GM12878 (cell line): ENCODE data around the gene MGAT4B. TPM values are rescaled to one million over a fixed set of nuclear protein-coding genes. Genes with fewer than 3 reads are reported as not detected.

Source experiments
- ATAC-seq: fragments of 200-7000 bp; cut with Tn5 transposase; 3 replicates; pipeline ENCODE4 v1.9.1; 2020; ENCODE audit warnings: mild to moderate bottlenecking, moderate library complexity
- BruUV-seq: library from RNA; stranded (reverse); fragments of 400-500 nt; replicated peaks from 2 replicates; lab custom pipeline; 2021; lab: Mats Ljungman, UMichigan
- CTCF ChIA-PET: fragments of 300-600 bp; sonication (Branson Sonifier 250); formaldehyde crosslinking; extraction: SDS; loops from one replicate; lab custom pipeline; 2021; ENCODE audit warnings: inconsistent platforms; lab: Yijun Ruan, JAX
- POLR2A ChIA-PET: fragments of 350-600 bp; formaldehyde crosslinking; extraction: SDS; loops from one replicate; lab custom pipeline; 2021; ENCODE audit warnings: inconsistent platforms; lab: Charles Lee
- RAD21 ChIA-PET: fragments of 300-600 bp; sonication (Branson Sonifier 250); formaldehyde crosslinking; loops from one replicate; lab custom pipeline; 2023; ENCODE audit warnings: antibody characterized with exemption; ENCODE audit not compliant: unreplicated experiment; lab: Charles Lee
- SMC1A ChIA-PET: fragments of 300-600 bp; sonication (Branson Sonifier 250); formaldehyde crosslinking; loops from one replicate; lab custom pipeline; 2023; ENCODE audit not compliant: unreplicated experiment, uncharacterized antibody; lab: Charles Lee
- DNase-seq: peaks from one replicate; pipeline ENCODE4 v3.0.0-alpha.2; 2011; ENCODE audit warnings: low read depth, low spot score
- FAIRE-seq: peaks from 3 replicates; lab custom pipeline; 2011; peaks lifted over from hg19 to GRCh38; lab: Jason Lieb, UNC
- H2AFZ ChIP-seq: 2 replicates; pipeline ENCODE4 v1.6.0; 2011; ENCODE audit warnings: low read depth, low read length, control low read depth; ENCODE audit not compliant: control insufficient read depth
- H3K27ac ChIP-seq: 2 replicates; pipeline ENCODE4 v1.5.1; 2011; ENCODE audit warnings: control low read depth; ENCODE audit not compliant: control insufficient read depth, insufficient read depth
- H3K27me3 ChIP-seq, 2 experiments: replicated peaks in 1 of 2; 2 replicates each; pipeline versions ENCODE4 v1.6.0 to v1.6.1; 2011; ENCODE audit warnings: low read length in 1 of 2; ENCODE audit not compliant: control insufficient read depth in 2 of 2, insufficient read depth in 2 of 2
- H3K36me3 ChIP-seq, 2 experiments: 2 replicates each; pipeline ENCODE4 v1.5.1; 2011; ENCODE audit warnings: low read length in 1 of 2; ENCODE audit not compliant: control insufficient read depth in 2 of 2, insufficient read depth in 2 of 2
- H3K4me1 ChIP-seq: 2 replicates; pipeline ENCODE4 v1.6.1; 2011; ENCODE audit warnings: mild to moderate bottlenecking, low read length, moderate library complexity, mixed read lengths; ENCODE audit not compliant: control insufficient read depth, insufficient read depth
- H3K4me2 ChIP-seq: 2 replicates; pipeline ENCODE4 v1.6.0; 2011; ENCODE audit warnings: control low read depth; ENCODE audit not compliant: control insufficient read depth, insufficient read depth
- H3K4me3 ChIP-seq: fragments of 200-600 bp; sonication (generic); 2 replicates; pipeline ENCODE4 v1.5.1; 2016
- H3K79me2 ChIP-seq: 2 replicates; pipeline ENCODE4 v1.6.0; 2011; ENCODE audit warnings: low read length; ENCODE audit not compliant: control insufficient read depth, insufficient read depth
- H3K9ac ChIP-seq: 2 replicates; pipeline ENCODE4 v1.8.0; 2011; ENCODE audit warnings: low read length, control low read depth, mixed read lengths; ENCODE audit not compliant: control insufficient read depth, insufficient read depth
- H3K9me3 ChIP-seq: replicated peaks from 3 replicates; pipeline ENCODE4 v1.5.1; 2011; ENCODE audit warnings: mild to moderate bottlenecking, low read length; ENCODE audit not compliant: control insufficient read depth, insufficient read depth
- H4K20me1 ChIP-seq: 2 replicates; pipeline ENCODE4 v1.6.0; 2011; ENCODE audit not compliant: control insufficient read depth, insufficient read depth
- BACH1 ChIP-seq: fragments of 450-650 bp; IDR thresholded peaks from 2 replicates; pipeline ENCODE4 v1.6.1; 2017; ENCODE audit warnings: mild to moderate bottlenecking, borderline replicate concordance
- BMI1 ChIP-seq: fragments of 450-650 bp; IDR thresholded peaks from 2 replicates; pipeline ENCODE4 v1.6.1; 2016; ENCODE audit warnings: mild to moderate bottlenecking, moderate library complexity, borderline replicate concordance
- BRCA1 ChIP-seq: IDR thresholded peaks from 2 replicates; pipeline ENCODE4 v1.6.1; 2011; ENCODE audit warnings: low read depth, low read length, improper control_type of control experiment
- CREB1 ChIP-seq: IDR thresholded peaks from 2 replicates; pipeline ENCODE4 v1.6.1; 2012; ENCODE audit warnings: low read depth, mild to moderate bottlenecking, inconsistent platforms
- MTA2 ChIP-seq: fragments of 450-650 bp; IDR thresholded peaks from 2 replicates; pipeline ENCODE4 v1.6.1; 2016; ENCODE audit warnings: low read depth, mild to moderate bottlenecking, moderate library complexity
- NBN ChIP-seq: fragments of 450-650 bp; IDR thresholded peaks from 2 replicates; pipeline ENCODE4 v1.6.1; 2016
- SIX5 ChIP-seq: IDR thresholded peaks from 2 replicates; pipeline ENCODE4 v1.6.1; 2011; ENCODE audit warnings: mild to moderate bottlenecking, low read depth, low read length, moderate library complexity; ENCODE audit not compliant: severe bottlenecking
- TAF1 ChIP-seq: IDR thresholded peaks from 2 replicates; pipeline ENCODE4 v1.6.1; 2011; ENCODE audit warnings: mild to moderate bottlenecking, low read depth, low read length, borderline replicate concordance
- TCF12 ChIP-seq: IDR thresholded peaks from 2 replicates; pipeline ENCODE4 v1.6.1; 2011; ENCODE audit warnings: low read depth, mild to moderate bottlenecking, low read length
- ZBED1 ChIP-seq: IDR thresholded peaks from 2 replicates; pipeline ENCODE4 v1.6.1; 2016; ENCODE audit warnings: borderline replicate concordance
- WGBS: methylation state at CpG from one replicate; pipeline ENCODE4 v1.1.6; 2016; ENCODE audit warnings: low lambda C conversion rate; ENCODE audit not compliant: insufficient replicate concordance, insufficient coverage; ENCODE audit errors: missing lambda C conversion rate; 5-methylcytosine and 5-hydroxymethylcytosine counted together
- in situ Hi-C: fragments of 300-500 bp; cut with MboI; formaldehyde crosslinking; loops from 9 replicates; pipeline ENCODE4 v1.14.3; 2018; ENCODE audit warnings: mixed read lengths
- intact Hi-C: fragments of 100-400 bp; cut with micrococcal nuclease; formaldehyde crosslinking; loops from one replicate; pipeline ENCODE4 v1.14.2; 2022; ENCODE audit not compliant: unreplicated experiment
- polyA plus RNA-seq, 11 experiments: library from polyadenylated mRNA; depleted of rRNA in 4 of 11; unstranded in 6 of 11; stranded (reverse) in 5 of 11; fragments of >200 nt; fragmentation: Nextera tagmentation in 4 of 11; fragmentation: Illumina TruSeq in 1 of 11; extraction: Ambion mirVana in 4 of 11; extraction: Trizol in 1 of 11; gene quantifications; 1 replicate in 1 of 11; 2 replicates in 10 of 11; pipeline versions ENCODE4 v1.2.1 to v1.2.3, GENCODE V29; 2011 to 2016; ENCODE audit warnings: inconsistent platforms in 2 of 11, missing spikeins in 2 of 11, low read depth in 1 of 11
- total RNA-seq, 4 experiments: library from RNA; depleted of rRNA in 3 of 4; stranded (reverse); fragments of >200 nt in 3 of 4; fragmentation: Illumina TruSeq in 1 of 4; extraction: Trizol in 1 of 4; gene quantifications; 2 replicates each; pipeline versions ENCODE4 v1.2.1 to v1.2.3, GENCODE V29; 2013 to 2021
- TF ChIP-seq, protein P1 (sequence below): IDR thresholded peaks from 2 replicates; pipeline ENCODE4 v1.6.1; 2011; ENCODE audit warnings: low read depth, mild to moderate bottlenecking, low read length, moderate library complexity, borderline replicate concordance; ENCODE audit errors: extremely low read depth
- TF ChIP-seq, protein P2 (sequence below): fragments of 450-650 bp; conservative IDR thresholded peaks from 2 replicates; pipeline ENCODE4 v1.6.1; 2017; ENCODE audit warnings: mild to moderate bottlenecking, moderate library complexity
- TF ChIP-seq, protein P3 (sequence below): fragments of 450-650 bp; formaldehyde crosslinking; IDR thresholded peaks from 2 replicates; pipeline ENCODE4 v1.4.0; 2022; ENCODE audit warnings: mild to moderate bottlenecking, moderate library complexity
- TF ChIP-seq, protein P4 (sequence below): fragments of 450-650 bp; formaldehyde crosslinking; IDR thresholded peaks from 2 replicates; pipeline ENCODE4 v1.5.0; 2022; ENCODE audit warnings: mild to moderate bottlenecking, missing genetic modification characterization

MGAT4B gene
- total and polyA plus RNA-seq, 10 of the 15 experiments (the other 5 are each of a cell fraction or from before 2014, with no cell fraction given): 0.60 to 82.5 (median 34.4) TPM; not detected in 1

DNA sequence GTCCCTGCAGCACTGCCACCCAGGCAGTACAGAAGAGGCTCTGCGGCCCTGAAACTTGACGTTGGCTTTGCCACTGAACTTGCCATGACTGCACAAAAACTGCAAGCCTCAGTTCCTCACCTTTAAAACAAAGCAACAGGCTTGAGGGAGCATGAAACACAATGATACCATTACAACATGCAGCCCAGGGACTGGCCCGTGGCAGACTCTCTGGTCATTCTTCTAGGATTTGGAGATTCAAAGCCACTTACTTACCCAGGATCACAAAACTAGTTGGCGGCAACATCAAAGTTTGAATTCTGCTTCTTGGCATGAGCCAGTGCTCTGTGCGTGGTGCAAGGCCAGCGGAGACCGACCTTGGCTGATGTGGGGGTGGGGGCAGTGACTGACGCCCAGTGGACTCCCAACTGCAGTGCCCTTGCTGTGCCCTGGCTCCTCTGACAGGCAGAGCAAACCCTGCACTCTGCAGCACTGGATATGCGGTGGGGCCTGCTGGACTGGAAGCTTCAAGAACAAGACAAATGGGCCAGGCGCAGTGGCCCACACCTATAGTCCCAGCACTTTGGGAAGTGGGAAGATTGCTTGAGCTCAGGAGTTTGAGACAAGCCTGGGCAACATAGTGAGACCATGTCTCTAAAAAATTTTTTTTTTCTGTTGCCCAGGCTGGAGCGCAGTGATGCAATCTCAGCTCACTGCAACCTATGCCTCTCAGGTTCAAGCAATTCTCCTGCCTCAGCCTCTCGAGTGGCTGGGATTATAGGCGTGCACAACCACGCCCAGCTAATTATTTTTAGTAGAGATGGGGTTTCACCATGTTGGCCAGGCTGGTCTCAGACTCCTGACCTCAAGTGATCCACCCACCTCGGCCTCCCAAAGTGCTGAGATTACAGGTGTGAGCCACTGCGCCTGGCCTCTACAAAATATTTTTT lies 32.9 kb upstream of the MGAT4B start:
- CTCF ChIA-PET: interaction anchor here (1.4 kb wide), 1 partner anchor 37 kb away, joined by 3 read pairs; no protein-coding TSS in a partner anchor
- TF ChIP-seq BRCA1: no peak
- TF ChIP-seq, protein P1, sequence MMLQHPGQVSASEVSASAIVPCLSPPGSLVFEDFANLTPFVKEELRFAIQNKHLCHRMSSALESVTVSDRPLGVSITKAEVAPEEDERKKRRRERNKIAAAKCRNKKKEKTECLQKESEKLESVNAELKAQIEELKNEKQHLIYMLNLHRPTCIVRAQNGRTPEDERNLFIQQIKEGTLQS: no peak
- TF ChIP-seq ZBED1: no peak
- TF ChIP-seq TCF12: no peak
- TF ChIP-seq BMI1: no peak
- TF ChIP-seq TAF1: no peak
- TF ChIP-seq NBN: no peak
- no peak for TF ChIP-seq SIX5
- TF ChIP-seq, protein P2, sequence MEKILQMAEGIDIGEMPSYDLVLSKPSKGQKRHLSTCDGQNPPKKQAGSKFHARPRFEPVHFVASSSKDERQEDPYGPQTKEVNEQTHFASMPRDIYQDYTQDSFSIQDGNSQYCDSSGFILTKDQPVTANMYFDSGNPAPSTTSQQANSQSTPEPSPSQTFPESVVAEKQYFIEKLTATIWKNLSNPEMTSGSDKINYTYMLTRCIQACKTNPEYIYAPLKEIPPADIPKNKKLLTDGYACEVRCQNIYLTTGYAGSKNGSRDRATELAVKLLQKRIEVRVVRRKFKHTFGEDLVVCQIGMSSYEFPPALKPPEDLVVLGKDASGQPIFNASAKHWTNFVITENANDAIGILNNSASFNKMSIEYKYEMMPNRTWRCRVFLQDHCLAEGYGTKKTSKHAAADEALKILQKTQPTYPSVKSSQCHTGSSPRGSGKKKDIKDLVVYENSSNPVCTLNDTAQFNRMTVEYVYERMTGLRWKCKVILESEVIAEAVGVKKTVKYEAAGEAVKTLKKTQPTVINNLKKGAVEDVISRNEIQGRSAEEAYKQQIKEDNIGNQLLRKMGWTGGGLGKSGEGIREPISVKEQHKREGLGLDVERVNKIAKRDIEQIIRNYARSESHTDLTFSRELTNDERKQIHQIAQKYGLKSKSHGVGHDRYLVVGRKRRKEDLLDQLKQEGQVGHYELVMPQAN: no peak
- TF ChIP-seq BACH1: no peak
- TF ChIP-seq, protein P3, sequence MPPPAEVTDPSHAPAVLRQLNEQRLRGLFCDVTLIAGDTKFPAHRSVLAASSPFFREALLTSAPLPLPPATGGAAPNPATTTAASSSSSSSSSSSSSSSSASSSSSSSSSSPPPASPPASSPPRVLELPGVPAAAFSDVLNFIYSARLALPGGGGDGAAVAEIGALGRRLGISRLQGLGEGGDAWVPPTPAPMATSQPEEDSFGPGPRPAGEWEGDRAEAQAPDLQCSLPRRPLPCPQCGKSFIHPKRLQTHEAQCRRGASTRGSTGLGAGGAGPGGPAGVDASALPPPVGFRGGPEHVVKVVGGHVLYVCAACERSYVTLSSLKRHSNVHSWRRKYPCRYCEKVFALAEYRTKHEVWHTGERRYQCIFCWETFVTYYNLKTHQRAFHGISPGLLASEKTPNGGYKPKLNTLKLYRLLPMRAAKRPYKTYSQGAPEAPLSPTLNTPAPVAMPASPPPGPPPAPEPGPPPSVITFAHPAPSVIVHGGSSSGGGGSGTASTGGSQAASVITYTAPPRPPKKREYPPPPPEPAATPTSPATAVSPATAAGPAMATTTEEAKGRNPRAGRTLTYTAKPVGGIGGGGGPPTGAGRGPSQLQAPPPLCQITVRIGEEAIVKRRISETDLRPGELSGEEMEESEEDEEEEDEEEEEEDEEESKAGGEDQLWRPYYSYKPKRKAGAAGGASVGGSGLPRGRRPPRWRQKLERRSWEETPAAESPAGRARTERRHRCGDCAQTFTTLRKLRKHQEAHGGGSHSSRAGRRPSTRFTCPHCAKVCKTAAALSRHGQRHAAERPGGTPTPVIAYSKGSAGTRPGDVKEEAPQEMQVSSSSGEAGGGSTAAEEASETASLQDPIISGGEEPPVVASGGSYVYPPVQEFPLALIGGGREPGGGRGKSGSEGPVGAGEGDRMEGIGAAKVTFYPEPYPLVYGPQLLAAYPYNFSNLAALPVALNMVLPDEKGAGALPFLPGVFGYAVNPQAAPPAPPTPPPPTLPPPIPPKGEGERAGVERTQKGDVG (CRISPR knock-in tag): no peak
- TF ChIP-seq MTA2: no peak
- no peak for TF ChIP-seq CREB1
- TF ChIP-seq, protein P4, sequence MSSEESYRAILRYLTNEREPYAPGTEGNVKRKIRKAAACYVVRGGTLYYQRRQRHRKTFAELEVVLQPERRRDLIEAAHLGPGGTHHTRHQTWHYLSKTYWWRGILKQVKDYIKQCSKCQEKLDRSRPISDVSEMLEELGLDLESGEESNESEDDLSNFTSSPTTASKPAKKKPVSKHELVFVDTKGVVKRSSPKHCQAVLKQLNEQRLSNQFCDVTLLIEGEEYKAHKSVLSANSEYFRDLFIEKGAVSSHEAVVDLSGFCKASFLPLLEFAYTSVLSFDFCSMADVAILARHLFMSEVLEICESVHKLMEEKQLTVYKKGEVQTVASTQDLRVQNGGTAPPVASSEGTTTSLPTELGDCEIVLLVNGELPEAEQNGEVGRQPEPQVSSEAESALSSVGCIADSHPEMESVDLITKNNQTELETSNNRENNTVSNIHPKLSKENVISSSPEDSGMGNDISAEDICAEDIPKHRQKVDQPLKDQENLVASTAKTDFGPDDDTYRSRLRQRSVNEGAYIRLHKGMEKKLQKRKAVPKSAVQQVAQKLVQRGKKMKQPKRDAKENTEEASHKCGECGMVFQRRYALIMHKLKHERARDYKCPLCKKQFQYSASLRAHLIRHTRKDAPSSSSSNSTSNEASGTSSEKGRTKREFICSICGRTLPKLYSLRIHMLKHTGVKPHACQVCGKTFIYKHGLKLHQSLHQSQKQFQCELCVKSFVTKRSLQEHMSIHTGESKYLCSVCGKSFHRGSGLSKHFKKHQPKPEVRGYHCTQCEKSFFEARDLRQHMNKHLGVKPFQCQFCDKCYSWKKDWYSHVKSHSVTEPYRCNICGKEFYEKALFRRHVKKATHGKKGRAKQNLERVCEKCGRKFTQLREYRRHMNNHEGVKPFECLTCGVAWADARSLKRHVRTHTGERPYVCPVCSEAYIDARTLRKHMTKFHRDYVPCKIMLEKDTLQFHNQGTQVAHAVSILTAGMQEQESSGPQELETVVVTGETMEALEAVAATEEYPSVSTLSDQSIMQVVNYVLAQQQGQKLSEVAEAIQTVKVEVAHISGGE: no peak

More for the DNA sequence above, 32.9 kb upstream of the MGAT4B start:
- ChIA-PET POLR2A (no interaction called here), SMC1A (no interaction called here), RAD21 (no interaction called here)
- peaks cover 9% of the 10 kb centered on the region for H3K4me1 ChIP-seq
- no peak overlapping the region for H3K4me2 ChIP-seq
- H4K20me1 ChIP-seq: no peaks in the 10 kb centered on the region
- BruUV-seq: TSS peak; percentile 43
- H2AFZ ChIP-seq: no peak overlapping the region
- ATAC-seq (no peak), FAIRE-seq (no peak), DNase-seq (no peak)
- intact Hi-C loops: no loop called here
- H3K79me2 ChIP-seq: no peaks in the 10 kb centered on the region
- no peak overlapping the region for H3K9ac ChIP-seq
- in situ Hi-C loops: no loop called here
- no peak overlapping the region for H3K4me3 ChIP-seq
- no peaks in the 10 kb centered on the region for H3K9me3 ChIP-seq
- no peak overlapping the region for H3K27ac ChIP-seq
- peaks cover 17 to 20% of the 10 kb centered on the region in 2 experiments; a peak in 3 of 4 replicates for H3K36me3 ChIP-seq
- H3K27me3 ChIP-seq: no peaks in the 10 kb centered on the region
- 95% methylated on average over 16 of the region's 16 CpGs for WGBS
